HEK293 (cell line): ENCODE data around the gene NTMT1.

Source experiments
- CTCF ChIA-PET: fragments of 350-600 bp; formaldehyde crosslinking; extraction: SDS; loops from one replicate; lab custom pipeline; 2021; ENCODE audit warnings: antibody characterized with exemption; lab: Yijun Ruan, JAX
- POLR2A ChIA-PET: fragments of 300-600 bp; formaldehyde crosslinking; extraction: SDS; loops from one replicate; lab custom pipeline; 2020; ENCODE audit warnings: antibody characterized with exemption, inconsistent platforms; lab: Yijun Ruan, JAX
- H3K27ac ChIP-seq: fragments of 200-500 bp; sonication (Bioruptor generic); 2 replicates; pipeline ENCODE4 v1.5.1; 2014; ENCODE audit warnings: low read depth, low read length, control low read depth, inconsistent platforms; ENCODE audit errors: extremely low read depth
- H3K36me3 ChIP-seq, 2 experiments: fragments of 200-500 bp in 1 of 2; sonication (Bioruptor generic) in 1 of 2; 1 replicate in 1 of 2; 2 replicates in 1 of 2; pipeline ENCODE4 v1.5.1; 2014 to 2017; ENCODE audit warnings: inconsistent platforms in 2 of 2, low read length in 2 of 2; ENCODE audit not compliant: control insufficient read depth in 2 of 2, insufficient read depth in 1 of 2
- H3K4me1 ChIP-seq: fragments of 200-500 bp; sonication (Bioruptor generic); 2 replicates; pipeline ENCODE4 v1.5.1; 2014; ENCODE audit warnings: mild to moderate bottlenecking, low read length, inconsistent platforms; ENCODE audit not compliant: control insufficient read depth, insufficient read depth
- H3K4me3 ChIP-seq: 2 replicates; pipeline ENCODE4 v1.5.1; 2011; ENCODE audit warnings: low read depth, mild to moderate bottlenecking, control low read depth, low read length, moderate library complexity
- H3K9me3 ChIP-seq: fragments of 200-500 bp; sonication (Bioruptor generic); 2 replicates; pipeline ENCODE4 v1.5.1; 2014; ENCODE audit warnings: low read depth, low read length, inconsistent platforms; ENCODE audit not compliant: control insufficient read depth, insufficient read depth
- GLIS1 ChIP-seq: fragments of 450-650 bp; formaldehyde crosslinking; IDR thresholded peaks from 2 replicates; pipeline ENCODE4 v1.5.1; 2016; ENCODE audit warnings: missing biosample characterization, missing genetic modification characterization
- GLIS2 ChIP-seq: fragments of 450-650 bp; formaldehyde crosslinking; IDR thresholded peaks from 2 replicates; pipeline ENCODE4 v1.5.1; 2016; ENCODE audit warnings: missing biosample characterization, missing genetic modification characterization
- IKZF3 ChIP-seq: fragments of 450-650 bp; IDR thresholded peaks from 2 replicates; pipeline ENCODE4 v1.5.0; 2018; ENCODE audit warnings: missing biosample characterization, mild to moderate bottlenecking, missing genetic modification characterization, moderate library complexity
- KLF1 ChIP-seq: fragments of 450-650 bp; formaldehyde crosslinking; IDR thresholded peaks from 2 replicates; pipeline ENCODE4 v1.5.1; 2016; ENCODE audit warnings: missing biosample characterization, missing genetic modification characterization
- KLF17 ChIP-seq: fragments of 450-650 bp; formaldehyde crosslinking; IDR thresholded peaks from 2 replicates; pipeline ENCODE4 v1.5.1; 2016; ENCODE audit warnings: missing biosample characterization, missing genetic modification characterization
- ZBTB20 ChIP-seq: fragments of 450-650 bp; formaldehyde crosslinking; IDR thresholded peaks from 2 replicates; pipeline ENCODE4 v1.5.1; 2016; ENCODE audit warnings: missing biosample characterization, missing genetic modification characterization
- ZBTB6 ChIP-seq: fragments of 450-650 bp; formaldehyde crosslinking; IDR thresholded peaks from 2 replicates; pipeline ENCODE4 v1.5.1; 2017; ENCODE audit warnings: missing biosample characterization, missing genetic modification characterization
- ZIC2 ChIP-seq: fragments of 450-650 bp; formaldehyde crosslinking; IDR thresholded peaks from 2 replicates; pipeline ENCODE4 v1.5.1; 2016; ENCODE audit warnings: missing biosample characterization, missing genetic modification characterization
- ZNF18 ChIP-seq: fragments of 450-650 bp; formaldehyde crosslinking; IDR thresholded peaks from 2 replicates; pipeline ENCODE4 v1.5.1; 2016; ENCODE audit warnings: missing biosample characterization, missing genetic modification characterization
- ZNF274 ChIP-seq, 2 experiments: fragments of 200-500 bp in 1 of 2; fragments of 450-650 bp in 1 of 2; sonication (Bioruptor generic) in 1 of 2; formaldehyde crosslinking in 1 of 2; IDR thresholded peaks; 2 replicates each; pipeline versions ENCODE4 v1.5.1 to v1.6.1; 2014 to 2016; ENCODE audit warnings: borderline replicate concordance in 1 of 2, inconsistent platforms in 1 of 2, low read length in 1 of 2, missing biosample characterization in 1 of 2, missing genetic modification characterization in 1 of 2
- ZNF280C ChIP-seq: fragments of 450-650 bp; formaldehyde crosslinking; IDR thresholded peaks from 2 replicates; pipeline ENCODE4 v1.5.1; 2016; ENCODE audit warnings: missing biosample characterization, missing genetic modification characterization
- ZNF311 ChIP-seq: fragments of 450-650 bp; formaldehyde crosslinking; IDR thresholded peaks from 2 replicates; pipeline ENCODE4 v1.5.1; 2017; ENCODE audit warnings: missing biosample characterization, missing genetic modification characterization, borderline replicate concordance
- ZNF341 ChIP-seq: fragments of 450-650 bp; formaldehyde crosslinking; IDR thresholded peaks from 2 replicates; pipeline ENCODE4; 2016; ENCODE audit warnings: low read depth, missing biosample characterization, missing genetic modification characterization
- ZNF366 ChIP-seq: fragments of 450-650 bp; formaldehyde crosslinking; conservative IDR thresholded peaks from 2 replicates; pipeline ENCODE4 v1.5.1; 2016; ENCODE audit warnings: missing biosample characterization, missing genetic modification characterization
- ZNF404 ChIP-seq: fragments of 450-650 bp; formaldehyde crosslinking; IDR thresholded peaks from 2 replicates; pipeline ENCODE4 v1.5.1; 2017; ENCODE audit warnings: missing biosample characterization, missing genetic modification characterization
- ZNF548 ChIP-seq: fragments of 450-650 bp; formaldehyde crosslinking; IDR thresholded peaks from 2 replicates; pipeline ENCODE4 v1.5.1; 2016; ENCODE audit warnings: missing biosample characterization, missing genetic modification characterization
- ZNF555 ChIP-seq: fragments of 450-650 bp; formaldehyde crosslinking; conservative IDR thresholded peaks from 2 replicates; pipeline ENCODE4 v1.5.1; 2017; ENCODE audit warnings: missing biosample characterization, mild to moderate bottlenecking, missing genetic modification characterization, inconsistent platforms
- ZNF558 ChIP-seq: fragments of 450-650 bp; formaldehyde crosslinking; IDR thresholded peaks from 2 replicates; pipeline ENCODE4 v1.5.1; 2016; ENCODE audit warnings: missing biosample characterization, missing genetic modification characterization
- ZNF629 ChIP-seq: fragments of 450-650 bp; formaldehyde crosslinking; IDR thresholded peaks from 2 replicates; pipeline ENCODE4 v1.5.1; 2017; ENCODE audit warnings: missing biosample characterization, missing genetic modification characterization
- ZNF645 ChIP-seq: fragments of 450-650 bp; formaldehyde crosslinking; IDR thresholded peaks from 2 replicates; pipeline ENCODE4; 2016; ENCODE audit warnings: missing biosample characterization, missing genetic modification characterization
- ZNF654 ChIP-seq: fragments of 450-650 bp; formaldehyde crosslinking; IDR thresholded peaks from 2 replicates; pipeline ENCODE4 v1.5.1; 2016; ENCODE audit warnings: low read depth, missing biosample characterization, missing genetic modification characterization
- ZNF670 ChIP-seq: fragments of 450-650 bp; formaldehyde crosslinking; IDR thresholded peaks from 2 replicates; pipeline ENCODE4 v1.5.1; 2016; ENCODE audit warnings: missing biosample characterization, missing genetic modification characterization, low read depth

NTMT1 gene

GRCh38 chr9:129667850-129668249, 41.9 kb downstream of the NTMT1 start:
- Histone ChIP-seq H3K27ac (no peak overlapping the region), H3K4me3 (no peak overlapping the region), H3K36me3 (no peaks in the 10 kb centered on the region), H3K4me1 (no peaks in the 10 kb centered on the region), H3K9me3 (no peaks in the 10 kb centered on the region)
- ChIA-PET CTCF (interaction anchor here (0.9 kb wide), 1 partner anchor 58 kb away, joined by 5 read pairs; no protein-coding TSS in a partner anchor), POLR2A (no interaction called here)
- TF ChIP-seq ZNF548 (tag by site-specific recombination) (no peak), ZNF670 (no peak), GLIS2 (0 out of 2 replicates have a peak, but pooled peaks have one; percentile 21), KLF17 (tag by site-specific recombination) (peak; percentile 21; the same call in 1 of the 2 replicates), GLIS1 (tag by site-specific recombination) (peak; percentile 66), ZBTB6 (tag by site-specific recombination) (peak; percentile 23; the same call in 1 of the 2 replicates), KLF1 (tag by site-specific recombination) (peak; percentile 99)

GRCh38 chr9:129669141-129669718, 43.3 kb downstream of the NTMT1 start:
- H3K9me3 ChIP-seq = no peaks in the 10 kb centered on the region
- TF ChIP-seq ZNF645 (tag by site-specific recombination) (no peak), ZNF341 (tag by site-specific recombination) (no peak), ZNF629 (tag by site-specific recombination) (no peak), IKZF3 (tag by site-specific recombination) (peak; percentile 62), ZNF654 (no peak), ZNF366 (no peak), ZNF558 (tag by site-specific recombination) (no peak), ZNF404 (tag by site-specific recombination) (no peak), ZNF274 (IDR thresholded peaks at IDR 0.05; ENCODE audit: low read length) (no peak), ZNF274 (tag by site-specific recombination; IDR thresholded peaks at IDR 0.05; ENCODE audit: borderline replicate concordance) (no peak), ZIC2 (tag by site-specific recombination) (peak; percentile 72), ZNF555 (no peak), ZNF18 (tag by site-specific recombination) (no peak), ZBTB20 (tag by site-specific recombination) (no peak), ZNF280C (tag by site-specific recombination) (no peak), ZNF311 (tag by site-specific recombination) (no peak)
- TF ChIP-seq, all 188 proteins: peak for 2
- no peak overlapping the region for H3K4me3 ChIP-seq
- CTCF ChIA-PET = no interaction called here
- H3K36me3 ChIP-seq = no peaks in the 10 kb centered on the region
- POLR2A ChIA-PET = no interaction called here
- H3K27ac ChIP-seq = no peak overlapping the region
- no peaks in the 10 kb centered on the region for H3K4me1 ChIP-seq
